Naive thymus-derived CD8-positive, alpha-beta T cell (primary cell): Measurements from ENCODE around the gene ANKRD33. TPM values are rescaled to one million over a fixed set of nuclear protein-coding genes. Genes with fewer than 3 reads are reported as not detected.
A peak's percentile ranks its signal among the peaks of the same experiment; 100 is the strongest.

ENCODE experiments used
- ATAC-seq, 2 donors: fragments of 150-1000 bp; cut with Tn5 transposase in 1 of 2; sonication (Bioruptor Pico), chemical (Tn5 transposase) in 1 of 2; 1 replicate in 1 of 2; 2 replicates in 1 of 2; pipeline ENCODE4 v1.10.0; 2021; ENCODE audit warnings: mild to moderate bottlenecking in 2 of 2, moderate library complexity in 2 of 2
- POLR2A ChIA-PET: fragments of 350-600 bp; sonication (Branson Sonifier 250); formaldehyde crosslinking; loops from one replicate; lab custom pipeline; 2021; ENCODE audit warnings: antibody characterized with exemption; lab: Charles Lee
- DNase-seq, 10 donors: peaks; one replicate each; pipeline versions ENCODE4 v3.0.0 to v3.0.0-alpha.2; 2020 to 2022
- H3K27ac Mint-ChIP-seq, 10 donors: one replicate each; pipeline ENCODE4 v1.8.0; 2020 to 2022; ENCODE audit warnings: mild to moderate bottlenecking in 10 of 10, mixed read lengths in 10 of 10, moderate library complexity in 4 of 10, inconsistent platforms in 1 of 10
- H3K27me3 Mint-ChIP-seq, 5 donors: one replicate each; pipeline ENCODE4 v1.8.0; 2021 to 2022; ENCODE audit warnings: mixed read lengths in 5 of 5
- H3K36me3 Mint-ChIP-seq, 3 donors: one replicate each; pipeline ENCODE4 v1.8.0; 2020 to 2022; ENCODE audit warnings: mixed read lengths in 3 of 3, mild to moderate bottlenecking in 2 of 3, inconsistent platforms in 1 of 3
- H3K4me1 Mint-ChIP-seq, 4 donors: one replicate each; pipeline ENCODE4 v1.8.0; 2021 to 2022; ENCODE audit warnings: mixed read lengths in 4 of 4
- H3K4me3 Mint-ChIP-seq, 10 donors: one replicate each; pipeline ENCODE4 v1.8.0; 2020 to 2022; ENCODE audit warnings: mild to moderate bottlenecking in 10 of 10, mixed read lengths in 10 of 10, moderate library complexity in 6 of 10, inconsistent platforms in 1 of 10
- H3K9me3 Mint-ChIP-seq, 9 donors: one replicate each; pipeline ENCODE4 v1.8.0; 2020 to 2022; ENCODE audit warnings: mixed read lengths in 9 of 9, mild to moderate bottlenecking in 3 of 9, inconsistent platforms in 1 of 9, moderate library complexity in 1 of 9
- polyA plus RNA-seq, 3 donors: library from polyadenylated mRNA; unstranded; fragments of 300-500 nt; fragmentation: Illumina TruSeq; gene quantifications; one replicate each; pipeline ENCODE4 v1.2.3, GENCODE V29; 2021
- total RNA-seq, 8 experiments: library from RNA in 2 of 8; stranded (reverse) in 2 of 8; gene quantifications; one replicate each; pipeline ENCODE4 v1.2.3 and lab custom pipeline; 2021 to 2026

ANKRD33 gene
- total RNA-seq (not detected), polyA plus RNA-seq (not detected), total RNA-seq (lab: John Stamatoyannopoulos, UW) (0 reads per million in 6 experiments)

- POLR2A ChIA-PET: interaction anchor here (2.2 kb wide), 1 partner anchor 67 kb away, joined by 17 read pairs; no protein-coding TSS in a partner anchor
- ATAC-seq (no peak), DNase-seq (no peak)
- H3K9me3 Mint-ChIP-seq: peaks cover 0 to 5% (median 0%) of the 10 kb centered on the region in 9 donors
- H3K27me3 Mint-ChIP-seq: peaks cover 0 to under 1% (median 0%) of the 10 kb centered on the region in 5 donors
- H3K4me1 Mint-ChIP-seq: peaks cover 7 to 18% (median 14%) of the 10 kb centered on the region in 4 donors
- H3K36me3 Mint-ChIP-seq: no peaks in the 10 kb centered on the region
- peak within 1 kb of the TSS in 5 of 10 donors; percentile 35 to 86 (median 72) for H3K27ac Mint-ChIP-seq
- peak within 1 kb of the TSS in 1 of 10 donors; percentile 49 for H3K4me3 Mint-ChIP-seq
These were observed at the start of gene ANKRD33 for GRCh38 chr12:51887476-51888315. TSS of gene ANKRD33 (plus strand) at chr12:51888103. CDS start at chr12:51888187, 84 bp downstream.

- H3K4me3 Mint-ChIP-seq: no peak overlapping the region
- DNase-seq: no peak
- POLR2A ChIA-PET: no interaction called here
- H3K27ac Mint-ChIP-seq: no peak overlapping the region
- no peaks in the 10 kb centered on the region for H3K9me3 Mint-ChIP-seq
- no peaks in the 10 kb centered on the region for H3K36me3 Mint-ChIP-seq
- ATAC-seq: no peak
- peaks cover 17 to 65% (median 29%) of the 10 kb centered on the region in 5 donors for H3K27me3 Mint-ChIP-seq
- peaks cover 1 to 5% (median 3%) of the 10 kb centered on the region in 4 donors for H3K4me1 Mint-ChIP-seq
These were observed 49.1 kb upstream of the ANKRD33 start for GRCh38 chr12:51838762-51839161.

- DNase-seq: no peak
- POLR2A ChIA-PET: interaction anchor here (0.6 kb wide), 1 partner anchor 11 kb away, joined by 3 read pairs; no protein-coding TSS in a partner anchor
- Mint-ChIP-seq H3K27ac (no peak overlapping the region), H3K4me1 (peaks cover 0 to 3% (median 0%) of the 10 kb centered on the region in 4 donors), H3K27me3 (peaks cover 21 to 67% (median 31%) of the 10 kb centered on the region in 5 donors), H3K9me3 (no peaks in the 10 kb centered on the region), H3K4me3 (no peak overlapping the region), H3K36me3 (no peaks in the 10 kb centered on the region)
- no peak for ATAC-seq
These were observed 48.5 kb upstream of the ANKRD33 start for GRCh38 chr12:51839310-51839947.

- Mint-ChIP-seq H3K27ac (no peak overlapping the region), H3K4me1 (peaks cover under 1 to 6% (median 4%) of the 10 kb centered on the region in 4 donors), H3K36me3 (no peaks in the 10 kb centered on the region), H3K27me3 (peaks cover 25 to 68% (median 28%) of the 10 kb centered on the region in 5 donors), H3K9me3 (no peaks in the 10 kb centered on the region), H3K4me3 (no peak overlapping the region)
- no peak for ATAC-seq
- DNase-seq: no peak
- POLR2A ChIA-PET: no interaction called here
These were observed 46.9 kb upstream of the ANKRD33 start for GRCh38 chr12:51840966-51841365.

GRCh38 chr12:51841727-51842126, 46.2 kb upstream of the ANKRD33 start:
- POLR2A ChIA-PET: no interaction called here

GRCh38 chr12:51844854-51845253, 43.0 kb upstream of the ANKRD33 start:
- H3K9me3 Mint-ChIP-seq: no peaks in the 10 kb centered on the region
- DNase-seq: no peak
- H3K27ac Mint-ChIP-seq: no peak overlapping the region
- no peaks in the 10 kb centered on the region for H3K36me3 Mint-ChIP-seq
- H3K4me3 Mint-ChIP-seq: peak overlapping the region in 2 of 10 donors; percentile 22 to 45
- POLR2A ChIA-PET: no interaction called here
- no peak for ATAC-seq
- H3K27me3 Mint-ChIP-seq: peaks cover 10 to 68% (median 26%) of the 10 kb centered on the region in 5 donors
- peaks cover 9 to 20% (median 15%) of the 10 kb centered on the region in 4 donors for H3K4me1 Mint-ChIP-seq

More at GRCh38 chr12:51841727-51842126, 46.2 kb upstream of the ANKRD33 start:
- no peaks in the 10 kb centered on the region for H3K36me3 Mint-ChIP-seq
- no peak overlapping the region for H3K4me3 Mint-ChIP-seq
- no peak overlapping the region for H3K27ac Mint-ChIP-seq
- ATAC-seq: no peak
- no peaks in the 10 kb centered on the region for H3K9me3 Mint-ChIP-seq
- DNase-seq: no peak
- H3K4me1 Mint-ChIP-seq: peaks cover 8 to 14% (median 9%) of the 10 kb centered on the region in 4 donors
- H3K27me3 Mint-ChIP-seq: peaks cover 28 to 72% (median 32%) of the 10 kb centered on the region in 5 donors

GRCh38 chr12:51845482-51845881, 42.4 kb upstream of the ANKRD33 start:
- ATAC-seq (no peak), DNase-seq (no peak)
- Mint-ChIP-seq H3K36me3 (no peaks in the 10 kb centered on the region), H3K9me3 (no peaks in the 10 kb centered on the region), H3K27me3 (peaks cover 10 to 62% (median 26%) of the 10 kb centered on the region in 5 donors), H3K4me3 (peak overlapping the region in 4 of 10 donors; percentile 16 to 76 (median 60)), H3K27ac (no peak overlapping the region), H3K4me1 (peaks cover 9 to 21% (median 17%) of the 10 kb centered on the region in 4 donors)
- POLR2A ChIA-PET: interaction anchor here (1.1 kb wide), 1 partner anchor 25 kb away, joined by 3 read pairs; no protein-coding TSS in a partner anchor

GRCh38 chr12:51846271-51846691, 41.6 kb upstream of the ANKRD33 start:
- H3K36me3 Mint-ChIP-seq: no peaks in the 10 kb centered on the region
- DNase-seq (no peak), ATAC-seq (no peak)
- H3K4me1 Mint-ChIP-seq: peaks cover 13 to 29% (median 23%) of the 10 kb centered on the region in 4 donors
- H3K4me3 Mint-ChIP-seq: peak overlapping the region; percentile 39 to 88 (median 75)
- H3K27ac Mint-ChIP-seq: peak overlapping the region in 2 of 10 donors; percentile 31 to 66
- H3K27me3 Mint-ChIP-seq: peaks cover 10 to 57% (median 28%) of the 10 kb centered on the region in 5 donors
- POLR2A ChIA-PET: interaction anchor here (1.1 kb wide), 1 partner anchor 25 kb away, joined by 3 read pairs; no protein-coding TSS in a partner anchor
- H3K9me3 Mint-ChIP-seq: no peaks in the 10 kb centered on the region

- Mint-ChIP-seq H3K27me3 (peaks cover 6 to 50% (median 28%) of the 10 kb centered on the region in 5 donors), H3K9me3 (no peaks in the 10 kb centered on the region), H3K36me3 (no peaks in the 10 kb centered on the region), H3K27ac (peak overlapping the region in 1 of 10 donors; percentile 13), H3K4me1 (peaks cover 15 to 37% (median 27%) of the 10 kb centered on the region in 4 donors), H3K4me3 (peak overlapping the region; percentile 74 to 88 (median 84))
- DNase-seq (peak in 9 of 10 donors; percentile 9 to 70 (median 38)), ATAC-seq (peak; percentile 65 to 80)
- POLR2A ChIA-PET: no interaction called here
These were observed 40.8 kb upstream of the ANKRD33 start for GRCh38 chr12:51846911-51847642.

GRCh38 chr12:51847643-51848325, 40.1 kb upstream of the ANKRD33 start:
- H3K27ac Mint-ChIP-seq: peak overlapping the region in 2 of 10 donors; percentile 25 to 43
- DNase-seq (peak in 4 of 10 donors; percentile 18 to 25 (median 22)), ATAC-seq (peak; percentile 53 to 54)
- peak overlapping the region; percentile 63 to 83 (median 72) for H3K4me3 Mint-ChIP-seq
- H3K36me3 Mint-ChIP-seq: no peaks in the 10 kb centered on the region
- POLR2A ChIA-PET: no interaction called here
- H3K27me3 Mint-ChIP-seq: peaks cover 6 to 43% (median 28%) of the 10 kb centered on the region in 5 donors
- no peaks in the 10 kb centered on the region for H3K9me3 Mint-ChIP-seq
- H3K4me1 Mint-ChIP-seq: peaks cover 15 to 40% (median 29%) of the 10 kb centered on the region in 4 donors

GRCh38 chr12:51848326-51848727, 39.6 kb upstream of the ANKRD33 start, which contains the start of gene FIGNL2:
TSS of gene FIGNL2 (minus strand) at chr12:51848718. CDS start at chr12:51822413, 26,305 bp downstream.
- POLR2A ChIA-PET: no interaction called here
- Mint-ChIP-seq H3K27me3 (peaks cover 6 to 40% (median 28%) of the 10 kb centered on the region in 5 donors), H3K27ac (peak within 1 kb of the TSS in 2 of 10 donors; percentile 25 to 43), H3K36me3 (no peaks in the 10 kb centered on the region), H3K9me3 (no peaks in the 10 kb centered on the region), H3K4me1 (peaks cover 15 to 40% (median 30%) of the 10 kb centered on the region in 4 donors), H3K4me3 (peak within 1 kb of the TSS; percentile 63 to 83 (median 72))
- no peak for DNase-seq
- ATAC-seq: no peak
